Measurements from ENCODE around the gene PHLPP1. TPM values are rescaled to one million over a fixed set of nuclear protein-coding genes. Genes with fewer than 3 reads are reported as not detected.

Gene PHLPP1
- total and polyA plus RNA-seq, 2 donors from 2014 or later, result 2.9 to 13.0 TPM

DNA sequence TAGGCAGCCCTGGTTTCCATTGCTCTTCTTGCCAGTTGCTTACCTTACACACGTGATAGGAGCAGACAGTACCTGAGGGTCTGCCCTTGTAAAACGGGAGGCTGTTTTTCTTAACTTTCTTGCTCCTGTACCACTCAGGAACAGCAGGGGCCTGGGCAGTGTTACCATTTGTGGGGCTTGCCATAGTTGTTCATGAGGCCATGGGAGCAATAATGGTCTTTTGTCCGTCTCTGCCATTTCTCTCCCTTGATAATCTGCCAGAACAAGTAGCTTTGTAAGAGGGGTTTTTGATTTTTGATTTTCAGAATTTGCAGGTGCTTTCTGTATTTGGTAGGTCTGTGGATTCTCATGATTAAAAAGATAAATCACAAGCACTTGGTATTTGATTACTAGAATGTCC, 259.0 kb downstream of the PHLPP1 start:
- Histone ChIP-seq H3K27me3 (ENCODE audit: control insufficient read depth, insufficient read depth, low read length) (no peaks in the 10 kb centered on the region), H3K4me1 (ENCODE audit: control insufficient read depth in 2 of 3, insufficient read depth in 2 of 3, low read depth in 1 of 3, low read length in 3 of 3) (no peaks in the 10 kb centered on the region), H3K4me3 (ENCODE audit: low read length in 3 of 3) (no peak overlapping the region), H3K27ac (ENCODE audit: low read depth in 2 of 2, low read length in 2 of 2) (no peak overlapping the region), H3K36me3 (ENCODE audit: control insufficient read depth in 2 of 3, insufficient read depth in 3 of 3, low read length in 3 of 3) (peaks cover 2 to 22% (median 13%) of the 10 kb centered on the region in 3 donors), H3K9ac (ENCODE audit: low read length in 3 of 3) (no peak overlapping the region), H3K9me3 (ENCODE audit: control insufficient read depth in 2 of 3, insufficient read depth in 1 of 3, low read length in 3 of 3) (no peaks in the 10 kb centered on the region)
- TF ChIP-seq, protein P1, sequence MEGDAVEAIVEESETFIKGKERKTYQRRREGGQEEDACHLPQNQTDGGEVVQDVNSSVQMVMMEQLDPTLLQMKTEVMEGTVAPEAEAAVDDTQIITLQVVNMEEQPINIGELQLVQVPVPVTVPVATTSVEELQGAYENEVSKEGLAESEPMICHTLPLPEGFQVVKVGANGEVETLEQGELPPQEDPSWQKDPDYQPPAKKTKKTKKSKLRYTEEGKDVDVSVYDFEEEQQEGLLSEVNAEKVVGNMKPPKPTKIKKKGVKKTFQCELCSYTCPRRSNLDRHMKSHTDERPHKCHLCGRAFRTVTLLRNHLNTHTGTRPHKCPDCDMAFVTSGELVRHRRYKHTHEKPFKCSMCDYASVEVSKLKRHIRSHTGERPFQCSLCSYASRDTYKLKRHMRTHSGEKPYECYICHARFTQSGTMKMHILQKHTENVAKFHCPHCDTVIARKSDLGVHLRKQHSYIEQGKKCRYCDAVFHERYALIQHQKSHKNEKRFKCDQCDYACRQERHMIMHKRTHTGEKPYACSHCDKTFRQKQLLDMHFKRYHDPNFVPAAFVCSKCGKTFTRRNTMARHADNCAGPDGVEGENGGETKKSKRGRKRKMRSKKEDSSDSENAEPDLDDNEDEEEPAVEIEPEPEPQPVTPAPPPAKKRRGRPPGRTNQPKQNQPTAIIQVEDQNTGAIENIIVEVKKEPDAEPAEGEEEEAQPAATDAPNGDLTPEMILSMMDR (IDR thresholded peaks at IDR 0.05; ENCODE audit: borderline replicate concordance, extremely low read depth, insufficient read depth), result no peak
- FAIRE-seq (no peak), DNase-seq (no peak)
- intact Hi-C loops (cut with DNase I), result loop anchor here (10.0 kb wide), 1 partner anchor 260 kb away; the partner anchor contains the start of gene PHLPP1

DNA sequence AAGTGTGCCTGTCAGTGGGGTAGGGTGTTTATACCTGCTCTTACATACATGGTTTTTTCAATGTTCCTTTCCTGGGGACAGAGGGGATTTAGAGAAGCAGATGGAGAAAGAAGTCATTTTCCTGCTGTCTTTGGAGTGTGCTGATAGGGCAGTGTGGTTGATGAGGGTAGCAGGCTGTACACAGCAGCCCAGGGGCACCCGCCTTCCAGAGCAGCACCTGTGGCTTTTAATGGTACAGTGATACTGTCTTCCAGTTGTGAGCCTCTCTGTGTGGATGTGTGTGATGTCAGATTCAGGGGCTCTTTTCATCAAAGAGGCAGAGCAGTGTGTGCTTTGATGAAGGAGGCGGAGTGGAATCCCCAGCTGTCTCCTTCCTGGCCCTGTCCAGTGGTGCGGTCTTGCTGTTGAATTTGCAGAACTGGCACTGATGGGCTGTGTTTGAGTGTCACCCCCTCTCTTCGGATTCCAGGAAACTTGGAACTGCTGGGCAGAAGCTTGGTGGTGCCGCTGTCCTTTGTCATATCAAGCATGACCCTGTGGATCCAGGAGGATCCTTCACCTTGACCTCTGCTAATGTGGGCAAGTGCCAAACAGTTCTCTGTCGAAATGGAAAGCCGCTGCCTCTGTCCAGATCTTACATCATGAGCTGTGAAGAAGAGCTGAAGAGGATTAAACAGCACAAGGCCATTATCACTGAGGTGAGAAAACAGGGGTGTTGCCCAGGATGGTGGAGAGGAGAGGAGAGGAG, 259.8 kb downstream of the PHLPP1 start:
- FAIRE-seq, result no peak
- no peak overlapping the region for H3K4me3 ChIP-seq (ENCODE audit: low read length in 3 of 3)
- TF ChIP-seq, protein P1 (IDR thresholded peaks at IDR 0.05; ENCODE audit: borderline replicate concordance, extremely low read depth, insufficient read depth), result no peak
- no peaks in the 10 kb centered on the region for H3K27me3 ChIP-seq (ENCODE audit: control insufficient read depth, insufficient read depth, low read length)
- H3K9ac ChIP-seq (ENCODE audit: low read length in 3 of 3), result no peak overlapping the region
- no peak overlapping the region for H3K27ac ChIP-seq (ENCODE audit: low read depth in 2 of 2, low read length in 2 of 2)
- H3K4me1 ChIP-seq (ENCODE audit: control insufficient read depth in 2 of 3, insufficient read depth in 2 of 3, low read depth in 1 of 3, low read length in 3 of 3), result no peaks in the 10 kb centered on the region
- no peak for DNase-seq
- intact Hi-C loops (cut with DNase I), result loop anchor here (10.0 kb wide), 1 partner anchor 260 kb away; the partner anchor contains the start of gene PHLPP1
- peaks cover 2 to 22% (median 13%) of the 10 kb centered on the region in 3 donors for H3K36me3 ChIP-seq (ENCODE audit: control insufficient read depth in 2 of 3, insufficient read depth in 3 of 3, low read length in 3 of 3)
- H3K9me3 ChIP-seq (ENCODE audit: control insufficient read depth in 2 of 3, insufficient read depth in 1 of 3, low read length in 3 of 3), result no peaks in the 10 kb centered on the region

DNA sequence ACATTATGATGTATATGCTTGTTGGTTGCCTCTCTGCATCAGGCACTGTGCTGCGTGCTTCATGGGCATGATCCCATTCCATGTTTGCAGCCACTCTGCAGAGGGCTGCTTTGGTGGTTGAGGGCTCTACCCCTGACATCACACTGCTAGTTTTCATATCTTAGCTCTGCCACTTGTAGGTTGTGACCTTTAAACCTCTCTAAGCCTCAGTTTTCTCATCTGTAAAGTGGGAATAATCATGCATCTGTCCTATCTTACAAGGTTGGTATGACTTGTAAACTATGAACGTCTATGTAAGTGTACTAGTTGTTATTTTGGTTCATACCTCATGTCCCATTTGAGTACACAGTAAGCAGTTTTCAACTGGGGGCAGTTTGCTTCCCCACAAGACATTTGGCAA, 260.4 kb downstream of the PHLPP1 start:
- H3K27ac ChIP-seq (ENCODE audit: low read depth in 2 of 2, low read length in 2 of 2), result no peak overlapping the region
- TF ChIP-seq, protein P1 (IDR thresholded peaks at IDR 0.05; ENCODE audit: borderline replicate concordance, extremely low read depth, insufficient read depth), result no peak
- H3K27me3 ChIP-seq (ENCODE audit: control insufficient read depth, insufficient read depth, low read length), result no peaks in the 10 kb centered on the region
- intact Hi-C loops (cut with DNase I), result loop anchor here (10.0 kb wide), 1 partner anchor 261 kb away; the partner anchor contains the start of gene PHLPP1
- no peak for DNase-seq
- no peak overlapping the region for H3K9ac ChIP-seq (ENCODE audit: low read length in 3 of 3)
- H3K4me3 ChIP-seq (ENCODE audit: low read length in 3 of 3), result no peak overlapping the region
- no peaks in the 10 kb centered on the region for H3K4me1 ChIP-seq (ENCODE audit: control insufficient read depth in 2 of 3, insufficient read depth in 2 of 3, low read depth in 1 of 3, low read length in 3 of 3)
- H3K36me3 ChIP-seq (ENCODE audit: control insufficient read depth in 2 of 3, insufficient read depth in 3 of 3, low read length in 3 of 3), result peaks cover 2 to 22% (median 13%) of the 10 kb centered on the region in 3 donors
- no peaks in the 10 kb centered on the region for H3K9me3 ChIP-seq (ENCODE audit: control insufficient read depth in 2 of 3, insufficient read depth in 1 of 3, low read length in 3 of 3)
- no peak for FAIRE-seq

All from kidney (tissue), 14 donors.